Hematopoietic multipotent progenitor cell treated with erythropoietin and hydrocortisone succinate and interleukin-3 and kit ligand, for 6 days (in vitro differentiated cells): ENCODE results near the gene DYRK1A.

Experiments used
- DNase-seq: peaks from one replicate; pipeline ENCODE4 v3.0.0-alpha.2; 2015

Gene DYRK1A

DNA sequence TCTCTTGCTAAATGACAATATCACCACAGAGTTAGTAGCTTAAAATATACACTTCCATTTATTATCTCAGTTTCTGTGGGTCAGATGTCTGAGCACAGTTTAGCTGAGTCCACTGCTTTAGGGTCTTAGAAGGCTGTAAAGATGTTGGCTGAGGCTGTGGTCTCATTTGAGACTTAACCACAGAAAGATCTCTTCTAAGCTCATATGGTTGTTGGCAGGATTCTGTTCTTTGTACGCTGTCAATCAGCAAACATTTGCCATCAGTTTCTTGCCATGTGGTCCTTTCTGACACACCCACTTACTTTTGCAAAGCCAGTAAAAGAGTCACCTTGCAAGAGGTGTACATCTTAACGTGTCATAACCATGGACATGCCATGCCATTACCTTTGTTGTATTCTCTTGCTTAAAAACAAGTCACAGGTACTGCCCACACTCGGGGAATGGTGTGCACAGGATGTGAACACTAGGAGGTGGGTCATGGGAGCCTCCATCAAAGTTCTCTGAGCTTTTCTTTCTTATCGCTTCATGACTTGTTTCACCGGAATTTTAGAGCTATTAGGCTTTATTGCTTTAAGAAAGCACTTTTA lies 18.7 kb downstream of the DYRK1A start:
- DNase-seq: no peak

- DNase-seq: no peak
Observed at GRCh38 chr21:37386151-37386550, 19.6 kb downstream of the DYRK1A start.

- no peak for DNase-seq
Observed at GRCh38 chr21:37389456-37389855, 22.9 kb downstream of the DYRK1A start.

DNA sequence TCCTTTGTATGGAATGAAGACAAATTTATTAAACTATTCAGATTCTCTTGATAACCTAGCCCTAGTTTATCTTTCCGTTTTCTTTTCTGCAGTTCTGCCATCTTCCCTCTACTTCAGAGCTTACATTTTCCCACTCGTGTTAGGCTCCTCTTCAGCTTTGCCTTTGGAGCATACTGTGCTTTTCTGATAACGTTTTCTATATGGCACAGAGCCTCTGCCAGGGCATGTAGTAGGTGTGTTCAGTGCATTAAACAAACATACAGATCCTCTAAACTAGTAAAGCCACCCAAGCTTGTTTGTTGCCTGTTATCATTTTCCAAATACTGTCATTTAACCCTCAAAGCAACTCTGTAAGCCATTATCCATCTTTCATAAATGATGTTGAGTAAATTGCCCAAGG lies 25.1 kb downstream of the DYRK1A start:
- peak; percentile 48 for DNase-seq

DNA sequence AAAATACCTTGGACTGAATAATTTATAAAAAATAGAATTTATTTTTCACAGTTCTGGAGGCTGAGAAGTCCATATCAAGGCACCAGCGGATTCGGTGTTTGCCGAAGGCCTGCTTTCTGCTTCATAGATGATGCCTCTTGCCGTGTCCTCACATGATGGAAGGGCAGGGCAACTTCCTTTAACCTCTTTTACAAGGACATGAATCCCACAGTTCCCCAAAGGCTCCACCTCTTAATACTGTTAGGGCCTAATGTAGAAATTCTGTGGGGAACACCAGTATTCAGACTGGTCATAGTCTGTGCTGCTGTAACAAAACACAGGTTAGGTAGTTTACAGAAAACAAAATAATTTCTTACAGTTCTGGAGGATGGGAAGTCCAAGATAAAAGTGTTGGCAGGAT lies 25.9 kb downstream of the DYRK1A start:
- no peak for DNase-seq

GRCh38 chr21:37393030-37393429 lies 26.5 kb downstream of the DYRK1A start:
- no peak for DNase-seq

DNA sequence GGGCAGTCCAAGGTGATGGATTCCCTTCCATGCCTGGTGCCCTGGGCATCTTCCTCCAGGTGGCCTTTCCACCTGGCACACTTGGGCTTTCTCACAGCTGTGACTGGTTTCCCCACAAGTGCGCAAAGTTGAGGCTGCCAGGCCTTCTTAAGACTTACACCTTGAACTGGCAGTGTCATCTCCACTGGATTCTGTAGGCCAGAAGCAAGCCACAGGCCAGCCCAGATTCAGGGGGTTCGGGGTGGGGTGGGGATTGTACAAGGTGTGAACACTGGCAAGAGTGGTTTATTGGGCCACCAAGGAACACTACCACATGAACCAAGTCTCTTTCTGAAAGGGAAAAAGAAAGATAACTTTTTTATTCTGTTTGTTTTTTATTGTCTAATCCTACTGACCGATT lies 27.2 kb downstream of the DYRK1A start:
- no peak for DNase-seq

GRCh38 chr21:37395961-37396360 lies 29.4 kb downstream of the DYRK1A start:
- peak; percentile 57 for DNase-seq

- no peak for DNase-seq
Observed at GRCh38 chr21:37396855-37397254, 30.3 kb downstream of the DYRK1A start.

- no peak for DNase-seq
Observed at GRCh38 chr21:37398697-37399096, 32.1 kb downstream of the DYRK1A start.

GRCh38 chr21:37402251-37402867 lies 35.8 kb downstream of the DYRK1A start:
- no peak for DNase-seq

DNA sequence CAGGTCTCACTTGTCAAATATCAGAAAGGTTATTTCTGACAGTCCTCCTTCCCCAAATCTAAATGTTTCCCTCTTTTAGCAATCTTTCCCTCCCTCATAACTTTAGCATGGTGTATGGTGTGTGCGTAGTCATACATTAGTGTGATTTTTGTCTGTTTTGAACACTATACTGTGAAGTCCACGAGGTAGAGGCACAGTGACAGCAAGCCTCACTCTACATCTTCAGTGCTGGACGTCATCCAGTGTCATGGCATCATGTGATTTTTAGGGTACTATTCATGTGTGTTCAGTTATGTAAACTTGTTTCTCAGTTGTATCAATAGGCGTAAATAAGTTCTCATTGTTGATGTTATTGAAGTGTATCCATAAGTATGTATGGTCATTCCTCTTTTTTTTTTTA lies 39.1 kb downstream of the DYRK1A start:
- DNase-seq: no peak

DNA sequence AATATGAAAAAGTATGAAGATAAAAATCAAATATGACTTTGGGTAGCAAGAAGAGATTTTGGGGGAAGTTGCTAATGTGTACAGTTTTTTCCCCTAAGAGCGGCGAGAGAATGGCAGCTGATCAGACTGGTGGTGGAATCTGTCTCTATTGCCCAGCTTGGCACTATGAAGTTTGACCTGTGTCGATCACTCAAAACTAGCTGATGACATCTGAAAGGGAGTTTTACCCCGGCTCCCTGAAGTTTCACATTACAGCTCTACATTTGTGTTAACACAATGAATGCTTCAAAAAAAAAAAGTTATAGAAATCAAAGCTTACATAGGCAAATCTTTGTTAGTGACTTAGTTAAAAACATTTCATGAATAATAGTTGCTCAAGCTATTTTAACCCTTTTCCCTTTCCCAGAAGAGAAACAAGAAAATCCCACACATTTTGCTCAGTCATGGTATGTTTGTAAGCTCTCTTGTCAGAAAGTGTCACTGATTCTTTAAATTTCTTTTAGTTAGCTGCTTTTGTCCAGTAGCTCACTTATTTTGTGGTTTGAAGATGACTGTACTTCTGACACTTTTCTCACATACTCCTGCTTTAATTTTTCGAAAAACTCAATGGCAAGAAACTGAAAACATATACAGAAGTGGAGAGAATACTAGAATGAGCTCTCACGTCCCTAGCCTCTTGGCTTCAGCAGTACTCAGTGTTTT lies 41.3 kb downstream of the DYRK1A start:
- DNase-seq: no peak

DNA sequence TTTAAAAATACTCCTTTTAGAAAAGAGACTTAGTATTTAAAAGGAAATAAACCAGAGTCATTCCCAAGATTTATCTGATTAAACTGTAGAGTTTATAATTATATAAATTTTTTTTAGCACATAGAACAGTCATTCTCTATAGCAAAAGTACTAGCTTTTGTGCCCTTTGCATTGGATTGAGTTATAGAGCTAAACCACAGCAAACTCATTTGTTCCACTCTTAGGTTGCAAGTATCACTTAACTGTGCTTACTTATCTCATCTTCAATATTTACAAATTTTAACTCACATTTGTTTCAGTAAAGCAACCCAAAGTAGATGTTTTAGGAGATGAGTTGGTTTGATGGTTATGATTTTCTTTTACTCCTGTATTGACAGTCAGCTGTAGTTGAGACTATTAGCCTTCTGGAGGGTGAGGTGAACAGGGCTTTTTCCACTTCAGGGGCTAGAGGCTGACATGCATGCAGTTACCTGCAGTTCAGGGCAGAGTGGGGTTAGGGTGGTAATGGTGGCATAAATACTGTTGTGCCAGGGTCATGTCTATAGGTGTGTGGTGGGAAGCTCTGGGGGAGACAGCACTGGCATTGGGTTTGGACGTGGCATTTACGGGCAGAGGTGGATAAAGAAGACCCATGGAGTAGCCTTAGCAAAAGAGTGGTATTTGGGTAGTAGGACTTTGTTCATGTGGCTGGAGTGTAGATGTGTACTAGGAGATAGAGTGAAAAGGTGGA lies 42.1 kb downstream of the DYRK1A start:
- no peak for DNase-seq

GRCh38 chr21:37410639-37411038 lies 44.1 kb downstream of the DYRK1A start:
- no peak for DNase-seq

DNA sequence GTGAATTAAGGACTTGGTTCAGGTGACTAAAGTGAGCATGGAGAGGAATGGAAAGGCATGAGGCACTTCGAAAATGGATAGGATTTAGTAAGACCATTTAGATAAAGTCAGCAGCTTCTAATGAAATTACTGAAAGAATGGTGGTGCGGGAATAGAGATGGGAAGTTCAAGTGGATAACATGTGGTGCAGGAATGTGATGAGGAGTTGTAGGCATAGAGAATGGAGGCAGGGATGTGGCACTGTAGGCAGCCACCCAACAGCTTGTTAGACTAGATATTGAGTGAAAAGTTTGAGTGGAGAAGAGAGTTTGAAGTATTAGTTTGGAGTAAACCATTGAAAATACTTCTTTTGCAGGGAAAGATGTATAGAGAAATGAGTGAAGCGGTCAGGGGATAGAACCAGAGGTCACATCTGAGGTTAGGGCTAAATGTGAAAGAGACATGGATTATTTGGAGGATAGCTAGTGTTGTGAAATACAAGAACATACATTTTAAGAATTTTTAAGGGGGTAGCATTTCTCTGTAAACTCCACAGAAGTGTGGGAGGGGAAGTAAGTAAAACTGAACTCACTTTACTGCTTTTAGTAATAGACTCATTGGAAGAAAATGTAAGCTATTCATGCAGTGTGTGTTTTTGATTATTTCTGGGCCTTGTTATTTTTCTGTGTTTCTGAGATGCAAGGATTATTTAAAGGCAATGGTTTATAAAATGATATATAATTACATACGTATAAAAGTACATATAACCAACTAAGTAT lies 46.2 kb downstream of the DYRK1A start:
- DNase-seq: no peak

DNA sequence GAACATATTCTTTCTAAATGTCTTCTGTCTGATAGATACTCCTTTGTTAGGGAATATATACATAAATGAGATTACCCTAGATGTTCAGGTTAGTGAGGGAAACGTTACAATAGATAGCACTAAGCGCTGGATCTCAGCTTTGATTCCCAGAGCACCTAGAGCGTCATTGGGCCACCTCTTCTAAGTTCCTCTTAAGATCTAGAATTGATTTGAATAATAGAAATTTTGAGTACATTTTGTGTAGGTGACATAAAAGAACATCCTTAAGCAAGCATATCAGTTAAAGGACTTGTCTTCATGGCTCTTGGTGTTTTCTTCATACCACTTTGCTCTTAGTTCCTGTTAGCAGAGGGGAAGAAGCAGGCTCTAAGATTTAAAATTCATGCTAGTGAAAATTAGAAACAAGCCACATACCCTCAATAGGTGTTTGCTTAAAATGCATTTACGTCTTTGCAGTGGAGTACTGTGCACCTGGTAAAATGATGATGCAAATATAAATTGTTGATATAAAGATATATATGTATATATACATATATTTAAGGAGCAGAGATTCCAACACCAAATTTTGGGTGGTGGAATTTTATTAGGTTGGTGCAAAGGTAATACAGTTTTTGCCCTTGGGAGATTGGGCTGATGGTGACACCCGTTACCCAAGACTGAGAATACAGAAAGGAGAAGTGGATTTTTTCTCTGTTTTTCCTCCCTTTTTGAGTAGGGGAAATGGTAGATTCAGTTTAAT lies 47.1 kb downstream of the DYRK1A start:
- no peak for DNase-seq

- DNase-seq: no peak
Observed at GRCh38 chr21:37414292-37415253, 48.0 kb downstream of the DYRK1A start.

DNA sequence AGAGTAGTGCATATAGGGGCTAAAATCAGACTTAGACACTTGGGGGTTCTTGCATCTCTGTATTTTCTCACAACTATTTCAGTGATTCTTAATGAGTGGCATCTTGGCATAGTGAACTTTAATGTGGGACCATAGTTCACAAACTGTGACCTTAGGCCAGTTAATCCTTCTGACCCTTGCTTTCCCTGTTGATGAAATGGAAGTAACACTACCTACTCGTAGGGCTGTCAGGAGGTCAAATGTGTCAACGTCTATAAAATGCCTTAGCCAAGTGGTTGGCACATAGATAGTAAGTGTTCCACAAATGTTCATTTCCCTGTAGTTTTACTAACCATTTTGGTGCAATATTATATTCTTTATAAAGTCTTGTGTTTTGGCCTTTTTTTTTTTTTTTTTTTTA lies 49.4 kb downstream of the DYRK1A start:
- DNase-seq: no peak

DNA sequence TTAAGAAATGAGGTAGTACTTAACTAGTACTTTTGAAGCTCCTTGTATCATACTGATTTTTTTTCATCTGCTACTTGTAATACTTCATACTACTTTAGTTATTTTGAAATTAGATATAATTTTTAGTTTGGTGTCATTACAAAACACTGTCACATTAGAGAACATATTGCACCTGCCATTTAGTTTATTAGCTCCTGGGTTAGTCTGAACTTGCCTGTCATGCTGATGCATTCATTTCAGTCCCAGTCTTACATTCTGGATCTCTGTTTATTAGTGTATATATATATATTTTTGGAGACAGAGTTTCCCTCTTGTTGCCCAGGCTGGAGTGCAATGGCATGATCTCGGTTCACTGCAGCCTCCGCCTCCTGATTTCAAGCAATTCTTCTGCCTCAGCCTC lies 50.3 kb downstream of the DYRK1A start:
- DNase-seq: no peak
